NT2/D1 (cell line): ENCODE data around the gene HIPK2.

Experiments used
- SUZ12 ChIP-seq: IDR thresholded peaks from 2 replicates; pipeline ENCODE4 v1.6.1; 2011; ENCODE audit not compliant: insufficient read length, insufficient read depth; ENCODE audit errors: extremely low read depth
- YY1 ChIP-seq: IDR thresholded peaks from 2 replicates; pipeline ENCODE4 v1.6.1; 2011; ENCODE audit not compliant: insufficient read length, insufficient read depth
- ZNF274 ChIP-seq: IDR thresholded peaks from 2 replicates; pipeline ENCODE4 v1.6.1; 2011; ENCODE audit warnings: mild to moderate bottlenecking, low read depth, low read length

- TF ChIP-seq YY1: no peak
- TF ChIP-seq SUZ12: no peak
- TF ChIP-seq ZNF274: no peak
These were observed 210.8 kb downstream of the HIPK2 start for GRCh38 chr7:139566736-139567646.
